Endothelial cell of umbilical vein (primary cell): Measurements from ENCODE around the gene FIGLA. TPM values are rescaled to one million over a fixed set of nuclear protein-coding genes. Genes with fewer than 3 reads are reported as not detected.

Experiments used
- BruUV-seq: library from RNA; stranded (reverse); fragments of 400-500 nt; replicated peaks from 2 replicates; lab custom pipeline; 2021; lab: Mats Ljungman, UMichigan
- CTCF ChIA-PET: fragments of 300-600, 350-600 bp; sonication (Branson Sonifier 250); formaldehyde crosslinking; loops from one replicate; lab custom pipeline; 2021; ENCODE audit warnings: antibody characterized with exemption, inconsistent platforms; lab: Charles Lee
- POLR2A ChIA-PET: fragments of 300-600, 350-600 bp; sonication (Branson Sonifier 250); formaldehyde crosslinking; loops from one replicate; lab custom pipeline; 2021; ENCODE audit warnings: antibody characterized with exemption, inconsistent platforms; lab: Charles Lee
- DNase-seq: peaks from one replicate; pipeline ENCODE4 v3.0.0-alpha.2; 2011; ENCODE audit warnings: low read depth, low spot score
- FAIRE-seq: peaks from 2 replicates; lab custom pipeline; 2011; peaks lifted over from hg19 to GRCh38; lab: Jason Lieb, UNC
- H2AFZ ChIP-seq: 2 replicates; pipeline ENCODE4 v1.6.0; 2012; ENCODE audit warnings: low read depth, low read length, control low read depth, inconsistent platforms
- H3K27ac ChIP-seq: 2 replicates; pipeline ENCODE4 v1.5.1; 2011; ENCODE audit warnings: low read depth, mild to moderate bottlenecking, control low read depth, low read length, moderate library complexity; ENCODE audit not compliant: insufficient read depth
- H3K27me3 ChIP-seq, 2 experiments: 2 replicates each; pipeline versions ENCODE4 v1.6.0 to v1.6.1; 2011; ENCODE audit warnings: low read length in 2 of 2, mixed read lengths in 1 of 2; ENCODE audit not compliant: control insufficient read depth in 2 of 2, insufficient read depth in 2 of 2
- H3K36me3 ChIP-seq, 2 experiments: 2 replicates in 1 of 2; 3 replicates in 1 of 2; pipeline ENCODE4 v1.5.1; 2011; ENCODE audit warnings: low read length in 2 of 2, mild to moderate bottlenecking in 1 of 2, moderate library complexity in 1 of 2; ENCODE audit not compliant: control insufficient read depth in 2 of 2, insufficient read depth in 2 of 2; ENCODE audit errors: extremely low read depth in 1 of 2
- H3K4me1 ChIP-seq: 3 replicates; pipeline ENCODE4 v1.5.1; 2011; ENCODE audit warnings: mild to moderate bottlenecking, low read length; ENCODE audit not compliant: control insufficient read depth, insufficient read depth; ENCODE audit errors: extremely low read depth
- H3K4me2 ChIP-seq: 2 replicates; pipeline ENCODE4 v1.6.1; 2011; ENCODE audit warnings: low read length, control low read depth, mixed read lengths; ENCODE audit not compliant: insufficient read depth
- H3K4me3 ChIP-seq, 3 experiments: fragments of 200-600 bp in 1 of 3; sonication (generic), shearing (Covaris generic) in 1 of 3; replicated peaks in 1 of 3; 2 replicates each; pipeline ENCODE4 v1.5.1; 2011 to 2016; ENCODE audit warnings: control low read depth in 3 of 3, low read length in 3 of 3, mild to moderate bottlenecking in 2 of 3, inconsistent platforms in 1 of 3, low read depth in 1 of 3, moderate library complexity in 1 of 3; ENCODE audit not compliant: insufficient read depth in 1 of 3
- H3K79me2 ChIP-seq: 2 replicates; pipeline ENCODE4 v1.6.0; 2012; ENCODE audit warnings: low read length, inconsistent platforms; ENCODE audit not compliant: control insufficient read depth, insufficient read depth
- H3K9ac ChIP-seq: replicated peaks from 2 replicates; pipeline ENCODE3; 2011; ENCODE audit warnings: low read length, control low read depth; ENCODE audit not compliant: insufficient read depth; ENCODE audit errors: extremely low read depth
- H3K9me1 ChIP-seq: replicated peaks from 3 replicates; pipeline ENCODE4 v1.6.0; 2011; ENCODE audit warnings: mild to moderate bottlenecking, low read length; ENCODE audit not compliant: control insufficient read depth, insufficient read depth; ENCODE audit errors: extremely low read depth
- H3K9me3 ChIP-seq: replicated peaks from 2 replicates; pipeline ENCODE4 v1.5.1; 2012; ENCODE audit warnings: low read length, inconsistent platforms; ENCODE audit not compliant: control insufficient read depth, insufficient read depth
- H4K20me1 ChIP-seq: replicated peaks from 2 replicates; pipeline ENCODE3; 2011; ENCODE audit warnings: mild to moderate bottlenecking, low read length; ENCODE audit not compliant: control insufficient read depth, insufficient read depth; ENCODE audit errors: extremely low read depth
- EZH2 ChIP-seq: IDR thresholded peaks from 2 replicates; pipeline ENCODE4 v1.6.1; 2012; ENCODE audit warnings: borderline replicate concordance, low read depth, mild to moderate bottlenecking, moderate library complexity, low read length, inconsistent platforms; ENCODE audit not compliant: severe bottlenecking
- FOS ChIP-seq: IDR thresholded peaks from 2 replicates; pipeline ENCODE4 v1.6.1; 2011; ENCODE audit warnings: mild to moderate bottlenecking, low read length, moderate library complexity, borderline replicate concordance; ENCODE audit not compliant: insufficient read depth
- GATA2 ChIP-seq: IDR thresholded peaks from 2 replicates; pipeline ENCODE4 v1.7.0; 2011; ENCODE audit warnings: low read depth, mild to moderate bottlenecking, moderate library complexity, mixed read lengths, low read length; ENCODE audit not compliant: insufficient read length, insufficient read depth
- JUN ChIP-seq: IDR thresholded peaks from 2 replicates; pipeline ENCODE4 v1.6.1; 2011; ENCODE audit warnings: borderline replicate concordance, low read depth; ENCODE audit not compliant: insufficient read length, insufficient read depth
- MAX ChIP-seq: IDR thresholded peaks from 2 replicates; pipeline ENCODE4 v1.6.1; 2011; ENCODE audit not compliant: insufficient read depth, insufficient read length
- MYC ChIP-seq: IDR thresholded peaks from one replicate; pipeline ENCODE4 v1.6.1; 2011; ENCODE audit warnings: mild to moderate bottlenecking, low read depth, low read length
- POLR2A ChIP-seq: IDR thresholded peaks from 2 replicates; pipeline ENCODE4 v1.6.1; 2012; ENCODE audit warnings: low read depth, mild to moderate bottlenecking, control low read depth, low read length
- POLR2AphosphoS5 ChIP-seq: IDR thresholded peaks from 2 replicates; pipeline ENCODE4 v1.6.1; 2012; ENCODE audit warnings: low read depth, mild to moderate bottlenecking, control low read depth, low read length, moderate library complexity; ENCODE audit not compliant: insufficient read depth
- dilution Hi-C: fragments of 300-500 bp; cut with MboI; formaldehyde crosslinking; loops from one replicate; pipeline ENCODE4 v1.15.0; 2019; ENCODE audit warnings: low sequenced_read_pairs; ENCODE audit not compliant: extremely low pct_ligation_motif_present
- intact Hi-C: fragments of 100-400 bp; cut with micrococcal nuclease; formaldehyde crosslinking; loops from one replicate; pipeline ENCODE4 v1.10.0; 2022
- polyA plus RNA-seq, 4 experiments: library from polyadenylated mRNA; depleted of rRNA in 3 of 4; stranded (reverse) in 3 of 4; unstranded in 1 of 4; fragments of >200 nt; gene quantifications; 2 replicates each; pipeline versions ENCODE4 v1.2.1 to v1.2.3, GENCODE V29; 2011 to 2012; ENCODE audit warnings: missing spikeins in 1 of 4
- total RNA-seq: library from RNA; stranded (reverse); gene quantifications from 2 replicates; pipeline ENCODE4 v1.2.3, GENCODE V29; 2021
- TF ChIP-seq, protein P1 (sequence below), 2 donors: IDR thresholded peaks; 1 replicate in 1 of 2; 2 replicates in 1 of 2; pipeline ENCODE4 v1.5.1; 2011; ENCODE audit warnings: low read length in 2 of 2, mild to moderate bottlenecking in 2 of 2, moderate library complexity in 2 of 2, control low read depth in 1 of 2, inconsistent platforms in 1 of 2, low read depth in 1 of 2; ENCODE audit not compliant: insufficient read depth in 1 of 2; ENCODE audit errors: extremely low read depth in 1 of 2

The FIGLA gene
- total and polyA plus RNA-seq, 2 donors (not counting 3 experiments of a cell fraction or from before 2014, with no cell fraction given), result not detected

- POLR2A ChIA-PET, result no interaction called here
Measured at GRCh38 chr2:70827388-70827787, 36.9 kb upstream of the FIGLA start.

More at GRCh38 chr2:70827388-70827787, 36.9 kb upstream of the FIGLA start:
- DNase-seq (no peak), FAIRE-seq (no peak)
- CTCF ChIA-PET, result interaction anchor here (1.1 kb wide), 1 partner anchor 121 kb away, joined by 5 read pairs; no protein-coding TSS in a partner anchor
- Histone ChIP-seq H3K9ac (no peak overlapping the region), H3K4me3 (no peak overlapping the region), H3K4me2 (no peak overlapping the region), H3K9me3 (no peaks in the 10 kb centered on the region), H3K79me2 (no peaks in the 10 kb centered on the region), H3K36me3 (no peaks in the 10 kb centered on the region), H2AFZ (no peak overlapping the region), H3K27me3 (no peaks in the 10 kb centered on the region), H3K27ac (no peak overlapping the region), H3K4me1 (peaks cover 20% of the 10 kb centered on the region), H3K9me1 (no peaks in the 10 kb centered on the region), H4K20me1 (no peaks in the 10 kb centered on the region)
- no peak for TF ChIP-seq POLR2AphosphoS5
- TF ChIP-seq EZH2, result no peak
- no peak for TF ChIP-seq GATA2
- TF ChIP-seq, protein P1, sequence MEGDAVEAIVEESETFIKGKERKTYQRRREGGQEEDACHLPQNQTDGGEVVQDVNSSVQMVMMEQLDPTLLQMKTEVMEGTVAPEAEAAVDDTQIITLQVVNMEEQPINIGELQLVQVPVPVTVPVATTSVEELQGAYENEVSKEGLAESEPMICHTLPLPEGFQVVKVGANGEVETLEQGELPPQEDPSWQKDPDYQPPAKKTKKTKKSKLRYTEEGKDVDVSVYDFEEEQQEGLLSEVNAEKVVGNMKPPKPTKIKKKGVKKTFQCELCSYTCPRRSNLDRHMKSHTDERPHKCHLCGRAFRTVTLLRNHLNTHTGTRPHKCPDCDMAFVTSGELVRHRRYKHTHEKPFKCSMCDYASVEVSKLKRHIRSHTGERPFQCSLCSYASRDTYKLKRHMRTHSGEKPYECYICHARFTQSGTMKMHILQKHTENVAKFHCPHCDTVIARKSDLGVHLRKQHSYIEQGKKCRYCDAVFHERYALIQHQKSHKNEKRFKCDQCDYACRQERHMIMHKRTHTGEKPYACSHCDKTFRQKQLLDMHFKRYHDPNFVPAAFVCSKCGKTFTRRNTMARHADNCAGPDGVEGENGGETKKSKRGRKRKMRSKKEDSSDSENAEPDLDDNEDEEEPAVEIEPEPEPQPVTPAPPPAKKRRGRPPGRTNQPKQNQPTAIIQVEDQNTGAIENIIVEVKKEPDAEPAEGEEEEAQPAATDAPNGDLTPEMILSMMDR (IDR thresholded peaks at IDR 0.05; ENCODE audit: extremely low read depth in 1 of 2, insufficient read depth in 1 of 2, low read depth in 1 of 2, low read length in 2 of 2), result no peak
- TF ChIP-seq MAX, result no peak
- no peak for TF ChIP-seq FOS
- no peak for TF ChIP-seq MYC
- no peak for TF ChIP-seq POLR2A
- TF ChIP-seq JUN, result no peak
- intact Hi-C loops (no loop called here), dilution Hi-C loops (no loop called here)
- BruUV-seq, result no TSS peak
